CD8-positive, alpha-beta memory T cell (primary cell): ENCODE results near the gene IP6K1. TPM values are rescaled to one million over a fixed set of nuclear protein-coding genes. Genes with fewer than 3 reads are reported as not detected.
A peak's percentile ranks its signal among the peaks of the same experiment; 100 is the strongest.

Experiments used
- CTCF ChIA-PET: fragments of 350-600 bp; sonication (Branson Sonifier 250); formaldehyde crosslinking; loops from one replicate; lab custom pipeline; 2021; ENCODE audit warnings: antibody characterized with exemption; lab: Charles Lee
- POLR2A ChIA-PET: fragments of 350-600 bp; sonication (Branson Sonifier 250); formaldehyde crosslinking; loops from one replicate; lab custom pipeline; 2021; ENCODE audit warnings: antibody characterized with exemption; lab: Charles Lee
- DNase-seq, 5 donors: peaks; one replicate each; pipeline versions ENCODE4 v3.0.0 to v3.0.0-alpha.2; 2020 to 2022; ENCODE audit warnings: mixed read lengths in 1 of 5
- H3K27ac ChIP-seq: one replicate; pipeline ENCODE4 v1.7.0; 2013; ENCODE audit warnings: low read depth, mild to moderate bottlenecking, low read length, moderate library complexity
- H3K27me3 ChIP-seq: 2 replicates; pipeline ENCODE4 v1.7.0; 2013; ENCODE audit warnings: low read length, mild to moderate bottlenecking; ENCODE audit not compliant: insufficient read depth, poor library complexity, severe bottlenecking
- H3K36me3 ChIP-seq: 2 replicates; pipeline ENCODE4 v1.7.0; 2013; ENCODE audit warnings: mild to moderate bottlenecking, low read length, moderate library complexity; ENCODE audit not compliant: insufficient read depth
- H3K4me1 ChIP-seq: 2 replicates; pipeline ENCODE4 v1.7.0; 2013; ENCODE audit warnings: mild to moderate bottlenecking, low read length, moderate library complexity; ENCODE audit not compliant: insufficient read depth
- H3K4me3 ChIP-seq: 2 replicates; pipeline ENCODE4 v1.7.0; 2013; ENCODE audit warnings: mild to moderate bottlenecking, low read length
- H3K9me3 ChIP-seq: 2 replicates; pipeline ENCODE4 v1.7.0; 2013; ENCODE audit warnings: mild to moderate bottlenecking, low read length
- H3K27ac Mint-ChIP-seq, 8 donors: one replicate each; pipeline ENCODE4 v1.8.0; 2020 to 2021; ENCODE audit warnings: mixed read lengths in 8 of 8, mild to moderate bottlenecking in 6 of 8, inconsistent platforms in 3 of 8, moderate library complexity in 3 of 8
- H3K27me3 Mint-ChIP-seq, 2 donors: one replicate each; pipeline ENCODE4 v1.8.0; 2020 to 2021; ENCODE audit warnings: mixed read lengths in 2 of 2, mild to moderate bottlenecking in 1 of 2, moderate library complexity in 1 of 2
- H3K36me3 Mint-ChIP-seq, 3 donors: one replicate each; pipeline ENCODE4 v1.8.0; 2020 to 2021; ENCODE audit warnings: mixed read lengths in 3 of 3, inconsistent platforms in 1 of 3, mild to moderate bottlenecking in 1 of 3
- H3K4me1 Mint-ChIP-seq, 3 donors: one replicate each; pipeline ENCODE4 v1.8.0; 2020 to 2021; ENCODE audit warnings: mixed read lengths in 3 of 3, inconsistent platforms in 1 of 3, mild to moderate bottlenecking in 1 of 3
- H3K4me3 Mint-ChIP-seq, 7 donors: one replicate each; pipeline ENCODE4 v1.8.0; 2020 to 2021; ENCODE audit warnings: mixed read lengths in 7 of 7, mild to moderate bottlenecking in 6 of 7, moderate library complexity in 4 of 7, inconsistent platforms in 2 of 7
- H3K9me3 Mint-ChIP-seq, 5 donors: one replicate each; pipeline ENCODE4 v1.8.0; 2020 to 2022; ENCODE audit warnings: mixed read lengths in 5 of 5, mild to moderate bottlenecking in 3 of 5, moderate library complexity in 2 of 5, inconsistent platforms in 1 of 5
- polyA plus RNA-seq: library from polyadenylated mRNA; unstranded; fragments of 300-500 nt; fragmentation: Illumina TruSeq; gene quantifications from one replicate; pipeline ENCODE4 v1.2.3, GENCODE V29; 2021
- total RNA-seq, 2 experiments: library from RNA; stranded (reverse); gene quantifications; one replicate each; pipeline ENCODE4 v1.2.3, GENCODE V29; 2021

IP6K1 gene
- total and polyA plus RNA-seq, 3 experiments from 2014 or later, result 26.1 to 47.5 (median 37.1) TPM

DNA sequence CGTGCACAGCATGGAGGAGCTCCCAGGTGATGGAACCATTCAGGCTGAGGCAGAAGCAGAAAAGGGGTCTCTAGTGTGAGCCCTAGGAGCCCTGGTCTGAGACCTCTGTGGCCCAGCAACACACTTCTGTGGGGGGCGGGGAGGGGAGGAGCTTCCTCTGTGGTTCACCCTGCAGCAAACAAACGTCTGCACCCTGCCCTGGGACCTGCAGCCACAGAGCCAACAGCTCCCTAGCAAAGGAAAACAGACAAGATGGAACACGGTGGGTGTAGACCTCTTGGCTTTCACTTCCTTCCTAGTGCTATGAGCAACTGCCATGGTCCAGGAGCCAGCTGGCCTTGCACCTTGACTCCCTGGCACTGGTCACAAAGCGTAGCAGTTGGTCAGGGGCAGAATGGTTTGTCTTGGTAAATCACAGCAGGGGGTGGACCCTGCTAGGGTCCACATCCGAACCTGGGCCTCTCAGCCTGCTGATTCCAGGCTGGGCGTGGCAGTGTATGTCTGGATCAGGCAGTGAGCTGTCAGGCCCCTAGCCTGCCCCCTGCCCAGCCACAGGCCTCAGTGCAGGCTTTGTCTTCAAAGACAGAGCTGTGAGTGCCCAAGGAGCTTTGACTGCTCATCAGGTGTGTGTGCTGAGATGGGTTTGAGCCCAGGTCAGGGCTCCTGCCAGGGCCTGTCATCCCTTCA lies 73.6 kb downstream of the IP6K1 start:
- DNase-seq, result peak in 1 of 5 donors; percentile 44
- Mint-ChIP-seq H3K4me1 (peaks cover 0 to 27% (median 15%) of the 10 kb centered on the region in 3 donors), H3K4me3 (no peak overlapping the region), H3K36me3 (peaks cover 0 to 13% (median 4%) of the 10 kb centered on the region in 3 donors), H3K27ac (peak overlapping the region in 2 of 8 donors; percentile 7 to 32), H3K9me3 (no peaks in the 10 kb centered on the region), H3K27me3 (no peaks in the 10 kb centered on the region)
- ChIA-PET POLR2A (interaction anchor here (0.6 kb wide), 1 partner anchor 89 kb away, joined by 3 read pairs; no protein-coding TSS in a partner anchor), CTCF (interaction anchor here (1.0 to 1.8 kb wide), 3 partner anchors 9 to 41 kb away, joined by 3 to 8 read pairs (median 3); no protein-coding TSS in a partner anchor)
- H3K4me1 ChIP-seq, result no peaks in the 10 kb centered on the region
- H3K36me3 ChIP-seq, result no peaks in the 10 kb centered on the region
- no peaks in the 10 kb centered on the region for H3K27me3 ChIP-seq
- H3K9me3 ChIP-seq, result no peaks in the 10 kb centered on the region
- no peak overlapping the region for H3K4me3 ChIP-seq
- no peak overlapping the region for H3K27ac ChIP-seq

GRCh38 chr3:49712166-49712565 lies 74.2 kb downstream of the IP6K1 start:
- Mint-ChIP-seq H3K27ac (peak overlapping the region in 1 of 8 donors; percentile 7), H3K36me3 (peaks cover 0 to 18% (median 5%) of the 10 kb centered on the region in 3 donors), H3K9me3 (no peaks in the 10 kb centered on the region), H3K4me1 (peaks cover 0 to 27% (median 15%) of the 10 kb centered on the region in 3 donors), H3K27me3 (no peaks in the 10 kb centered on the region), H3K4me3 (no peak overlapping the region)
- no peaks in the 10 kb centered on the region for H3K36me3 ChIP-seq
- H3K4me3 ChIP-seq, result no peak overlapping the region
- no peak overlapping the region for H3K27ac ChIP-seq
- CTCF ChIA-PET, result interaction anchor here (1.4 to 1.8 kb wide), 2 partner anchors 9 to 13 kb away, joined by 3 to 8 read pairs; no protein-coding TSS in a partner anchor
- POLR2A ChIA-PET, result interaction anchor here (0.6 kb wide), 1 partner anchor 90 kb away, joined by 3 read pairs; no protein-coding TSS in a partner anchor
- DNase-seq, result peak in 1 of 5 donors; percentile 26
- H3K27me3 ChIP-seq, result no peaks in the 10 kb centered on the region
- no peaks in the 10 kb centered on the region for H3K4me1 ChIP-seq
- H3K9me3 ChIP-seq, result no peaks in the 10 kb centered on the region

DNA sequence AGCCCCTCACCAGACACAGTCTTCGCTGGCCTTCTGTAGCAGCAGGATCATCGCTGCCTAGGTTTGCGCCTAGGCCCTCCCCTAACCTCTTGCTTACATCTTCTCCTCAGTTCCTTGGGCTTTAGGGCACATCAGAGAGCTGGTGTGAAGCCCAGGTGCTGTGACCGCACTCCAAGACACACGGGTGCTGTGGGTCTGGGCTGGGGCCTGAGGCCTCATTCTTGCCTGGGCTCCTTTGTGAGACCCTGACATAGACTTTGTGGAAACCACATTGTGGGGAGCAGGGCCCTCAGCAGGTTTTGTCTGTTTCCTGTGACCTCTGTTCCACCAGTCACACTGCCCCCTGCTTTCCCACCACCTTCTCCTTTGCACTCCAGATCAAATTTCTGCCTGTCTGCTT lies 74.9 kb downstream of the IP6K1 start:
- H3K4me3 Mint-ChIP-seq, result peak overlapping the region in 1 of 7 donors; percentile 32

DNA sequence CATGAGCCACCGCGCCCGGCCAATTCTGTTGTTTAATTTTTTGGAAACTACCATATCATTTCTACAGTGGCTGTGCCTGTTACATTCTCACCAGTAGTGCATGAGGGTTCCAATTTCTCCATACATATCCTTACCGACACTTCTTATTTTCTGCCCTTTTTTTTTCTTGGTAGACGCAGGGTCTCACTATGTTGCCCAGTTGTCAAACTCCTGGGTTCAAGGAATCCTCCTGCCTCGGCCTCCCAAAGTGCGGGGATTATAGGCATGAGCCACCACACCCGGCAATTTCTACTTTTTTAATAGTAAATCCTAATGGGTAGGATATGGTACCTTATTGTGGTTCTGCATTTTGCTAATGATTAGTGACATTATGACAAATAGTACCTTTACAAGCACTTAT lies 76.5 kb downstream of the IP6K1 start:
- no peaks in the 10 kb centered on the region for H3K9me3 Mint-ChIP-seq
- H3K27ac Mint-ChIP-seq, result no peak overlapping the region
- peaks cover 0 to 27% (median 15%) of the 10 kb centered on the region in 3 donors for H3K4me1 Mint-ChIP-seq
- H3K9me3 ChIP-seq, result no peaks in the 10 kb centered on the region
- no peaks in the 10 kb centered on the region for H3K27me3 Mint-ChIP-seq
- no peak overlapping the region for H3K4me3 Mint-ChIP-seq
- CTCF ChIA-PET, result no interaction called here
- H3K4me1 ChIP-seq, result no peaks in the 10 kb centered on the region
- POLR2A ChIA-PET, result interaction anchor here (0.7 kb wide), 1 partner anchor 9 kb away, joined by 3 read pairs; no protein-coding TSS in a partner anchor
- H3K27ac ChIP-seq, result no peak overlapping the region
- no peaks in the 10 kb centered on the region for H3K27me3 ChIP-seq
- H3K4me3 ChIP-seq, result no peak overlapping the region
- H3K36me3 ChIP-seq, result no peaks in the 10 kb centered on the region
- peaks cover 0 to 29% (median 6%) of the 10 kb centered on the region in 3 donors for H3K36me3 Mint-ChIP-seq
- DNase-seq, result no peak

More for the DNA sequence above, 74.9 kb downstream of the IP6K1 start:
- no peaks in the 10 kb centered on the region for H3K27me3 ChIP-seq
- POLR2A ChIA-PET, result no interaction called here
- H3K4me3 ChIP-seq, result no peak overlapping the region
- H3K27ac ChIP-seq, result no peak overlapping the region
- H3K9me3 Mint-ChIP-seq, result no peaks in the 10 kb centered on the region
- no peaks in the 10 kb centered on the region for H3K27me3 Mint-ChIP-seq
- H3K4me1 Mint-ChIP-seq, result peaks cover 0 to 27% (median 15%) of the 10 kb centered on the region in 3 donors
- CTCF ChIA-PET, result interaction anchor here (1.1 to 1.8 kb wide), 2 partner anchors 8 to 74 kb away, joined by 3 to 8 read pairs; partner anchors contain the start of gene IP6K1
- peaks cover 0 to 23% (median 6%) of the 10 kb centered on the region in 3 donors for H3K36me3 Mint-ChIP-seq
- peak in 1 of 5 donors; percentile 19 for DNase-seq
- H3K36me3 ChIP-seq, result no peaks in the 10 kb centered on the region
- peak overlapping the region in 6 of 8 donors; percentile 16 to 86 (median 38) for H3K27ac Mint-ChIP-seq
- H3K9me3 ChIP-seq, result no peaks in the 10 kb centered on the region
- no peaks in the 10 kb centered on the region for H3K4me1 ChIP-seq

GRCh38 chr3:49707113-49707480 lies 79.2 kb downstream of the IP6K1 start:
- DNase-seq, result peak in 1 of 5 donors; percentile 18
- Mint-ChIP-seq H3K4me3 (no peak overlapping the region), H3K9me3 (no peaks in the 10 kb centered on the region), H3K27ac (peak overlapping the region in 4 of 8 donors; percentile 25 to 95 (median 64)), H3K4me1 (peaks cover 0 to 14% (median 11%) of the 10 kb centered on the region in 3 donors), H3K27me3 (no peaks in the 10 kb centered on the region), H3K36me3 (peaks cover 0 to 45% (median 6%) of the 10 kb centered on the region in 3 donors)
- ChIA-PET CTCF (no interaction called here), POLR2A (no interaction called here)
- H3K27me3 ChIP-seq, result no peaks in the 10 kb centered on the region
- H3K9me3 ChIP-seq, result no peaks in the 10 kb centered on the region
- no peak overlapping the region for H3K27ac ChIP-seq
- no peak overlapping the region for H3K4me3 ChIP-seq
- no peaks in the 10 kb centered on the region for H3K4me1 ChIP-seq
- H3K36me3 ChIP-seq, result no peaks in the 10 kb centered on the region

- H3K36me3 ChIP-seq, result no peaks in the 10 kb centered on the region
- CTCF ChIA-PET, result no interaction called here
- H3K27me3 ChIP-seq, result no peaks in the 10 kb centered on the region
These were observed 79.8 kb downstream of the IP6K1 start for GRCh38 chr3:49706456-49707112.

DNA sequence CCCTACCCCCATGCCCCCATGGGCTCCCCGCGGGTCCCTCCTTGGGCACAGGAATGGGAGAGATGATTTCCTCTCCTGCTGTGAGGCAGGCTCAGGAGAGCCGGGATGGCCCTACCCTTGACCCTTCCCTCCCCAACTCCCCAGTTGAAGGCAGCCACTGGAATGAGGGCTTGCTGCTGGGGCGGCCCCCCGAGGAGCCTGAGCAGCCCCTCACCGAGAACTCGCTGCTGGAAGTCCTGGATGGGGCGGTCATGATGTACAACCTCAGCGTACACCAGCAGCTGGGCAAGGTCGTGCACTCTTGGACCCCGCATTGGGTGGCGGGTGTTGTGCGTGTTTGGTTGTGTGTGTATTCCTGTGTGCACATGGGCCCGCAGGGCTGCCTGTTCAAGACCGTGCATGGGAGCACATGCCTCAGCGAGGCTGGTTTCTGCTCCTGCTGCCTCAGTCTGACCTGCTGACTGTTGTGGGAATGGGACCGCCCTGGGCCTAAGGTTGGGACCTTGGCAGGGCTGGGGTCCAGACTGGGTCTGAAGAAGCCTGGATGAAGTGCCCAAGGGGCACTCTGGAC lies 80.9 kb downstream of the IP6K1 start:
- Mint-ChIP-seq H3K4me3 (no peak overlapping the region), H3K4me1 (peaks cover 0 to 4% (median 3%) of the 10 kb centered on the region in 3 donors), H3K27me3 (no peaks in the 10 kb centered on the region), H3K36me3 (peaks cover 0 to 55% (median 6%) of the 10 kb centered on the region in 3 donors), H3K9me3 (no peaks in the 10 kb centered on the region), H3K27ac (no peak overlapping the region)
- H3K36me3 ChIP-seq, result no peaks in the 10 kb centered on the region
- H3K9me3 ChIP-seq, result no peaks in the 10 kb centered on the region
- H3K4me1 ChIP-seq, result no peaks in the 10 kb centered on the region
- no peak overlapping the region for H3K27ac ChIP-seq
- POLR2A ChIA-PET, result no interaction called here
- CTCF ChIA-PET, result no interaction called here
- no peak overlapping the region for H3K4me3 ChIP-seq
- H3K27me3 ChIP-seq, result no peaks in the 10 kb centered on the region
- peak in 1 of 5 donors; percentile 34 for DNase-seq

More at GRCh38 chr3:49706456-49707112, 79.8 kb downstream of the IP6K1 start:
- H3K9me3 ChIP-seq, result no peaks in the 10 kb centered on the region
- Mint-ChIP-seq H3K4me1 (peaks cover 0 to 10% (median 8%) of the 10 kb centered on the region in 3 donors), H3K36me3 (peaks cover 0 to 49% (median 5%) of the 10 kb centered on the region in 3 donors), H3K27ac (peak overlapping the region in 3 of 8 donors; percentile 29 to 95 (median 53)), H3K27me3 (no peaks in the 10 kb centered on the region), H3K9me3 (no peaks in the 10 kb centered on the region), H3K4me3 (no peak overlapping the region)
- H3K4me1 ChIP-seq, result no peaks in the 10 kb centered on the region
- POLR2A ChIA-PET, result no interaction called here
- no peak overlapping the region for H3K27ac ChIP-seq
- no peak overlapping the region for H3K4me3 ChIP-seq
- DNase-seq, result peak in 1 of 5 donors; percentile 37
